ENCODE results near the gene TAAR6.
"Not testable (repeated sequence)": the region's sequence is repeated elsewhere in the genome, so short reads cannot be mapped to it uniquely, and the experiment has no call there.

The TAAR6 gene, protein sequence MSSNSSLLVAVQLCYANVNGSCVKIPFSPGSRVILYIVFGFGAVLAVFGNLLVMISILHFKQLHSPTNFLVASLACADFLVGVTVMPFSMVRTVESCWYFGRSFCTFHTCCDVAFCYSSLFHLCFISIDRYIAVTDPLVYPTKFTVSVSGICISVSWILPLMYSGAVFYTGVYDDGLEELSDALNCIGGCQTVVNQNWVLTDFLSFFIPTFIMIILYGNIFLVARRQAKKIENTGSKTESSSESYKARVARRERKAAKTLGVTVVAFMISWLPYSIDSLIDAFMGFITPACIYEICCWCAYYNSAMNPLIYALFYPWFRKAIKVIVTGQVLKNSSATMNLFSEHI

DNA sequence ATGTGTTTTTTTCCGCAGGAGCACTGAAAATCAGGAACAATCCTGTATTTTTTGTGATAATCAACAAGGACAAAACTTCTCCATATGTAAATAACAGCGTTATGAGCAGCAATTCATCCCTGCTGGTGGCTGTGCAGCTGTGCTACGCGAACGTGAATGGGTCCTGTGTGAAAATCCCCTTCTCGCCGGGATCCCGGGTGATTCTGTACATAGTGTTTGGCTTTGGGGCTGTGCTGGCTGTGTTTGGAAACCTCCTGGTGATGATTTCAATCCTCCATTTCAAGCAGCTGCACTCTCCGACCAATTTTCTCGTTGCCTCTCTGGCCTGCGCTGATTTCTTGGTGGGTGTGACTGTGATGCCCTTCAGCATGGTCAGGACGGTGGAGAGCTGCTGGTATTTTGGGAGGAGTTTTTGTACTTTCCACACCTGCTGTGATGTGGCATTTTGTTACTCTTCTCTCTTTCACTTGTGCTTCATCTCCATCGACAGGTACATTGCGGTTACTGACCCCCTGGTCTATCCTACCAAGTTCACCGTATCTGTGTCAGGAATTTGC, at the start of gene TAAR6:
Gene TAAR6 (plus strand): TSS at position 102 of the 557 bp plus-strand sequence. CDS start 0 bp downstream, at position 102.
- no peak for DNase-seq

DNA sequence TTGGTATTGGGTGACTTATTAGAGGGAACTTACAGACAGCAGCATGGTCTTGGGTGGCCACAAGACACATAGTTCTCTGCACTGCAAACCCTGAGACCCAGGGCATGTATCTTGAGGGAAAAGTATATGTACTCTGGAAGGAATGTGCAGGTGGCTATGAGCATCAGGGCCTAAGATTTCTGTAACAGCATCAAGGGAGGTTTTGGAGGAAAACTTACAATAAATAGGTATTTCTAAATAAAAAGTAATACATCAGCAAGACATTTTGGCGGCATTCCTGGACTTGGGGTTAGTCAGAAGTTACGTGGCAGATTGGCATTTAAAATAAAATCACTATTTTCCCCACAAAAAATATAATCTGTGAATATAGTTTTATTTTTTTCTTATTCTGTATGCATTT, 49.2 kb upstream of the TAAR6 start:
- DNase-seq = no peak

DNA sequence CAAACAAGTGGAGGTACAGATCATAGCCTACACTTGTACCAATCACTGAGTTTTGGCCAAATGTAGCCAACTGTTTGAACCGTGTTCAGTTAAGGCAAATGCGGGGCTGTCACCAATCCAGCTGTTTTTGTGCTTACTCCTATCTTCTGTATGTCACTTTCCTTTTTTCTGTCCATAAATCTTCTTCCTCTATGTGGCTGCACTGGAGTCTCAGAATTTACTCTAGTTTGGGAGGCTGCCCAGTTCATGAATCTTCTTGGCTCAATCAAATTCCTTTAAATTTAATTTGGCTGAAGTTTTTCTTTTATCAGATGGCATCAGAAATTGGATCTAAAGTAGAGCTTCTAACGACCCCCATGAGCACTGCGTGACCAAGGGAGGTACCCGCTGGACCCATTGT, 45.5 kb upstream of the TAAR6 start:
- no peak for DNase-seq

DNA sequence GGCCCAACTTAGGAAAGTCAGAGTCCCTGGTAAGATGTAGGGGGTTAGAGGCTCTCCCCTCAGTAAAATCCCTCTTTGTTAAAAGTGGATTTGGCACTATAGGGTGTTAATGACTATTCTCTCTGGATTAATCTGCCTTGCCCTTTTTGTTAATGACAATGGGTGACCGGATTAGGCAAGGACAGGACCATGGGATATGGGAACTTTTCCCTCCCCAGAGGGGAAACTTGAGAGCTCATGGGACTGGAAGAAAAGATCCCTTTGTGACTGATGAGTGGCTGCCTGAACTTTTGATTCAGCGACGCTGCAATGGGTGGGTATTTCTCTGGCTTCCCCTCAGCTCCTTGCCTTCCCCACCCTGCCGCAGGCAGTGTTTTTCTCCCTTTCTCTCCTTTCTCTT, 44.3 kb upstream of the TAAR6 start:
- DNase-seq = no peak

DNA sequence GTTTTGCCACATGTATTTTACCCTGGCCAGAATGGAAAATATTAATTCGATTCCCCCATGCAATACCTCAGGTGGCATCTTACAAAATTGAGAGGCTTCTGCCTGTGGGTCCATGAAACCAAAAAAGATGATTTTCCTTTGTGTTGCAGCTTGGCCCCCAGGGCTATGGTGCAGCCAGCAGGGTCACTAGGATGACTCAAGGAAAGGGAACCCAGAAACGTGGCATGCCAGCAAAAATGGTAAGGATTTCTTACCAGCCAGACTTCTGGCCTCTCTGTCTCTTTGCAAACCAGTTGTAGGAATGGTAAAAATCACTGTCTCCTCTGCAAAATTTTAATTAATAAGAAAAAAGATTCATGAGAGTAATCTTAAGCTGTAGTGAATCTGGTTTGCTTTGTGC, 43.7 kb upstream of the TAAR6 start:
- DNase-seq = no peak

DNA sequence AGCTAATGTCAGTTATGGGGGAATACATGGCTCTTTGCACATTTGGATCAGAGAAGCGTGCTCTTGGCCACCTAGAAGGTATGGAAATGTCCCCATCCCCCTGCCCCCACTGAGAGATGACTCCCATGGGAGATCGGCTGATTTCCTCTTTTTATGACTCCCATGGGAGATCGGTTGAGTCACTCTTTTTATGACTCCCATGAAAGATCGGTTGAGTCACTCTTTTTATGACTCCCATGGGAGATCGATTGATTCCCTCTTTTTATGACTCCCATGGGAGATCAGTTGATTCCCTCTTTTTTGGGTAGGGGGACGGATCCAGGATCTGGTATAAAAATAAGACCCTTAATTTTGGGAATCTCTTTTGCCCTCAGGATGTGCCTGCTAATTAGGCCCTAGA, 42.3 kb upstream of the TAAR6 start:
- DNase-seq = no peak

DNA sequence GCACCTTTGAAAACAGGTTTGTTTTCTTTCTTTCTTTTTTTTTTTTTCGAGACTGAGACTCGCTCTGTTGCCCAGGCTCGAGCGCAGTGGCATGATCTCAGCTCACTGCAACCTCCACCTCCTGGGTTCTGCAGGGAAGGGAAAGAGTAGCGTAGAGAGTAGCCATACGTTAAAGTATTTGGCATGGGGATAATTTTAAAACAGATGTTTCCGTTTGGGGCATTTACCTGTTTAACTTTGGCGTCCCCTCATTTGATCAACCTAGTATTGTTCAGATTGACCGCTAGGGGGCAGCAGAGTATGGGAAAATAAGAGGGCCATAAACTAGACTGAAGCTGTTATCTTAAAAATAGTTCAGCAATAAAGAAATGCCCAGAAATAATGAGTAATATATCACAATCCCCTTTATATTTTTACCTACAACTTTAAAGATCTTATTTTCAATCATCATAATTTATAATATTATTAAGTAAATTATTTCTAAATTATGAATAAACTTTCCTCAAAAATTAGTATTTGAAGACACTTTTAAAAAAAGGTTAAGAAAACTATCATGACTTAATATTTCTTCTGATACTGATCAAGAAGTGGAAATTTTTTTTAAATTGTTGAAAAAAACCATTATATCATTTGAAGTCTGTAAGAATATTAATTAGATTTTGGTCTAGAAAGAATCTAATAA, 39.7 kb upstream of the TAAR6 start:
- DNase-seq = no peak

DNA sequence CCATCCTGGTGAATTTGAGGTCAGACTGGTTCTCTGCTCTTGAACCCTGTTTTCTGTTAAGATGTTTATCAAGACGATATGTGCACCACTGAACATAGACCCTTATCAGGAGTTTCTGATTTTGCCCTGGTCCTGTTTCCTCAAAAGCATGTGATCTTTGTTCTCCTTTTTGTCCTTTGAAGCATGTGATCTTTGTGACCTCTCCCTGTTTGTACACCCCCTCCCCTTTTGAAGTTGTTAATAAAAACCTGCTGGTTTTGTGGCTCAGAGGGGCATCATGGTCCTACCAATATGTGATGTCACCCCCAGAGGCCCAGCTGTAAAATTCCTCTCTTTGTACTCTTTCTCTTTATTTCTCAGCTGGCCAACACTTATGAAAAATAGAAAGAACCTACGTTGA, 35.6 kb upstream of the TAAR6 start:
- not testable (repeated sequence) for DNase-seq

DNA sequence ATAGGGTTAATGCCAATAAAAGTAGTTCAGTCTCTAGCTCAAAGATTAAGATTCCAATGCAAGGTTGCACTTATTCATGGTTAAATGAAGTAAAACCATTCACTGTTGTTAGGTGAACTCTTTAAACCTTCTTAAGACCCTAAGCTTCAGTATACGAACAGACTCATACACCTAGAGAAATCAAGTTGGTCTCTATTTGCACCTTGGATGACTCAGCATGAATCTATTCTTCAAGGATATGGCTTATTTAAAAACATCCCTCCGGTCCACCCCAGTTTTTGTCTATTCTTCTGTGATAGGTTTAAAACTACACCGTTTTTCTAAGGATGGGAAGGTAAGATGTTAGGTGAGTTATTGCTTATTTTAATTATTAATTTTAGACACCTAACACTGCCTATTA, 33.0 kb upstream of the TAAR6 start:
- no peak for DNase-seq

DNA sequence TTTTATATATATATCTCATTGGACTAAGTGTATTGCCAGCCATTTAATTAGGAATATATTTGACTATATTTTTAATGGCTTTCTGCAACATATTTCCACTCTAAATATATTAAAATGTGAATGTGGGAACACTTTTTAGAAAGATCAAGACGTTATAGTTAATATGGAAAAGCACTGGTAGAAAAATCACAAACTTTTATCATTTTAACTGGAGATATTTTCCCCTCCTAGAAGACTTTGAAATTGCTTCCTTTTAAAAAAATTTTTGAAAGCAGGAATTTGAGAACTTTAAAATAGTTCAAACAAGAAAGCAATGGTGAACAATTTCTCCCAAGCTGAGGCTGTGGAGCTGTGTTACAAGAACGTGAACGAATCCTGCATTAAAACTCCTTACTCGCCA, 32.1 kb upstream of the TAAR6 start, which contains the start of gene TAAR9:
Gene TAAR9 (plus strand): TSS at position 301 of the 400 bp plus-strand sequence. CDS start 13 bp downstream, at position 314.
- no peak for DNase-seq

DNA sequence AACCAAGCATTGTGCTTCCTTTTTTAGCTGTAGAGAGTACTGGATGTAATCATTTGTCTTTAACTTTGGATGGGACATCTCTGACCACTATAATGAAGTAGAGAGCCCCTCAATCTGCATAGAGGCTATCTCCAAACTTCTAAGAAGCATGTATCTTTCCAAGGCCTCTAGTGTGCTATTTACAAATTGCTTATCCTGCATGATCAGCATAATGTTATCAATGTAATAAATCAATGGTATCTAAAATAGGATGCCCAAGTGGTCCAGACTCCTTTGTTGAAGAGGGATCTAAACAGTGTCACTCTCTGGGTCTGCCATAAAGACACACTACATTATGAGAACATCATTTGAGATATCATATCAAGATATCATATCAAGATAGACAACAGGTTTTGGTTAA, 25.3 kb upstream of the TAAR6 start:
- DNase-seq = no peak

DNA sequence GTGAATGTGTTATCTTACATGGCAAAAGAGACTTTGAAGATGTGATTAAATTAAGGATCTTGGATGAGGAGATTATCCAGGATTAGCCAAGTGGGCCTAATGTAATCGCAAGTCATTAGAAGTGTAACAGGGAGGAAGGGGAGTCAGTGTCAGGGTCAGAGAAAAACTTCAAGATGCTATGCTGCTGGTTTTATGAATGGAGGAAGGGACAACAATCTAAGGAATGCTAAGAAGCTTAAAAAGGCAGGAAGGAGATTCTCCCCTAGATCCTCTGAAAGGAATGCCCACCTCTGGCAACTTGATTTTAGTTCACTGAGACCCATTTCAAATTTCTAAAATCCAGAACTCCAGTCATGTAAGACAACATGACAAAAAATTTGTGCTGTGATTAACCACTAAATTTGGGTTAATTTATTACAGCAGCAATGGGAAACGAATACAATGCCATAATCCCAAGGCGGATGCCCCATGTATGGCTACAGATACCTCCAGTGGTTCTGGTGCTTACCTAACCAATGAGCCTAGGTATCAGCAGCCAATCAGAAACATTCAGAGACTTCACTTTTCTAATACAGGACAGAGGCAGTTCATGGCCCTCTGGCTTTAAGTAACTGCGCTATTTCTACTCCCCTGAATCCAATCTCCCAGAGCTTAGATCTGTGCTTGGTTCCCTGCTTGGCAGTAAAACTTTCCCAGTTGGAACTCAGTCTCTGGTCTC, 21.2 kb upstream of the TAAR6 start:
- DNase-seq = no peak

DNA sequence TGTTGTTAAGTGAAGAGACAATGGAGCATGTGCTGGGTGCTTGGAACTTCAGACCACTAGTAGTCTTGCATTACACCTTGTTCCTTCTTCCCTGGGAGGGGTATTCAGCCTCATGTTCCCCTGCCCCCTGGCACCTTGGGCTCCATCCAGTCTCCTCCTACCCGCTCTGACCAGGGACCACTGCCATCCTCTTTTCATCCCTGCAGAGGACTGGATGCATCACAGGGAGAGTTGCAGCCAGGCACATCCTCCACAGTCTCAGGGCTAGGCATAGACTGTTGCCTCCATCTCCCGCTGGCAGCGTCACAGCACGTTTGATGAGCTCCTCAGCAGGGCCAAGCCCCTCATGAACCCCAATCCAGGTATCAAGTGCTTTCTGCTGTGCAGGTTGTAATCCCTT, 18.9 kb upstream of the TAAR6 start:
- DNase-seq = no peak

DNA sequence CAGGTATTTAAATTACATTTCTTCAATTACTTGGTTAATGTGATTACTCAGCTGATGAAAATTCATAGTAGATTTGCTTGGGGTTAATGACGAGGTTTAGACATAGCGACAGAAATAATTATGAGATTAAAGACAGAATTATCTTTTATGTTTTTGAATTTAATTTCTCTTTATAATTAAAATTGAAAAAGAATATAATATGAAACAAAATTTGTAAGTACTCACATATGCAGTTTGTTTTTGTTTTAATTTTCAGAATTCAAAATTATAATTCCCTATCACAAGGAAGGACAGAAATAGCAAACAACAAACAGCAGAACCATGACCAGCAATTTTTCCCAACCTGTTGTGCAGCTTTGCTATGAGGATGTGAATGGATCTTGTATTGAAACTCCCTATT, 17.8 kb upstream of the TAAR6 start, which contains the start of gene TAAR8:
Gene TAAR8 (plus strand): TSS at position 301 of the 400 bp plus-strand sequence. CDS start 21 bp downstream, at position 322.
- no peak for DNase-seq

DNA sequence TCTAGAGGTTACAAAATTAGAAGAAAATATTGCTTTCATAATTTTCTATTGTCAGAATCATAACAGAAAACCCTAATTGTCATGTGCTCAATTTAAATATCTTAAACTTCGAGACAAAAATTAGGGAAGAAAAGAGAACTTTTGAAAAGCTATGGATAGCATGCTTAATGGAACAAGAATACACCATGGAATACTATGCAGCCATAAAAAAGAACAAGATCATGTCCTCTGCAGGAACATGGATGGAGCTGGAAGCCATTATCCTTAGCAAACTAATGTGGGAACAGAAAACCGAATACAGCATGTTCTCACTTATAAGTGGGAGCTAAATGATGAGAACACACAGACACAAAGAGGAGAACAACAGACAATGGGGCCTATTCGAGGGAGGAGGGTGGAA, 10.0 kb upstream of the TAAR6 start:
- not testable (repeated sequence) for DNase-seq

DNA sequence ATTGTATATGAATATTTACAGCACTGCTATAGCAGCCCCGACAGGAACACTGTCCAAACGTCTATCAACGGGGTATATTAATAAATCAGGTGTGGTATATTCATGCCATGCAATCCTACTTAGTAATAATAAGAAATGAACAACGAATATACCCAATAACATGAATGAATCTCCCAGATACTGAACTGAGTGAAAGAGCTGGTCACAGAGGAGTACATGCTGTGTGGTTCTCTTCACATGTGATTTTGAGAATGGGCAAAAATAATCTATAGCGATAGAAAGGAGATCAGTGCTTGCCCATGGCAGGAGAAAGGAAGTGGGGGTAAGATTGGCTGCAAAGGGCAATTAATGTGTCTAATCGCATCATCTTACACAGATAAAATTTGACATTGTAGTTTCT, 3.7 kb upstream of the TAAR6 start:
- no peak for DNase-seq

DNA sequence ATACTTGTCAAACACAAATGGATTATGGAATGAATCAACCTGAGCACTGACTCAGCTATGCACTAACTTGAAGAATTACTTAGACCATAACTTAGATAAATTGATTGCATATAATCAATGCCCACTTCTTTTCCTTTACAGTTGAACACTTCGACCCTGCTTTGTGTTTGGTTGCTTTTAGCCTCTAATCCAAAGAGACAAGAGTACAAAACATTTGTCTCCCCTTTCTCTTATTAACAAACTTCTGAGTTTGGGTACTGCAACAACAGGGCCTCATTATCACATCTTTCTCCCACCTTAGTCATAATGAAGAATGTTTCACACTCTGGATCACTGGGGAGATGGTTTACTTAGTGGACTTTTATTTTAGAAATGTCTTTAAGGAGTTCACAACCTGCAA, 2.6 kb upstream of the TAAR6 start:
- no peak for DNase-seq

DNA sequence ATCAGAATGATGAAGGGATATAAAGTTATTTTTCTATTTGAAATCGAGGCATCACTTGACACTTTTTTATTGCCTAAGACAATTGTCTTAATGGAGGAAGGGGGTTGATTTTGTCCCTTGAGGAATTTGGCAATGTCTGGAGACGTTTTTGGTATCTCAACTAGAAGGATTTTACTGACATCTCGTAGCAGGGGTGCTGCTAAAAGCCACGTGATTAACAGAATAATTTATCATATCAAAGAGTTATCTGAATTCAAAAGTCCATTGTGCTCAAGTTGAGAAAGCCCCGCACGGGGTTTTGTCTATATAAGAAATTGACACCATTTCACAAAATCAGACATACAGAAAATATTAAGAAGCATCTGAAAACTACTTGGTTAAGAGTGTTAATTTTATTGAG, 1.5 kb upstream of the TAAR6 start:
- DNase-seq = no peak

DNA sequence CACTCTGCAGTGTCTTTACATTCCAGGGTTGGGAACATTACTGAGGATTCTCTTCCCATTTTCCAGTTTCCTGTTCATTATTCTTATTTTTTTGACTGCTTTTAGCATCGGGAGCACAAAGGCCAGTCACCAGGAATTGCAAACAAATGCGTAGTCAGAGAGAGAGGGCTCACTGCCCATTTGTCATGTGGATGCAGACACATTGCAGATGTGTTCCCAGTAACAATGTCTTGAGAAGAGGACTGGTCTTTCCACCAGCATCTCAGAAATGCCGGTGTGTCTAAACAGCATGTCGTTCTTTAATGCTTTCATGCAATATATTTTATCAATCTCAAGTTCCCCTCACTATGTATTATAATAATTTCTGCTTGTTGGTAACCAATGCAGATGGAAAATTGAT, 952 bp upstream of the TAAR6 start:
- no peak for DNase-seq

DNA sequence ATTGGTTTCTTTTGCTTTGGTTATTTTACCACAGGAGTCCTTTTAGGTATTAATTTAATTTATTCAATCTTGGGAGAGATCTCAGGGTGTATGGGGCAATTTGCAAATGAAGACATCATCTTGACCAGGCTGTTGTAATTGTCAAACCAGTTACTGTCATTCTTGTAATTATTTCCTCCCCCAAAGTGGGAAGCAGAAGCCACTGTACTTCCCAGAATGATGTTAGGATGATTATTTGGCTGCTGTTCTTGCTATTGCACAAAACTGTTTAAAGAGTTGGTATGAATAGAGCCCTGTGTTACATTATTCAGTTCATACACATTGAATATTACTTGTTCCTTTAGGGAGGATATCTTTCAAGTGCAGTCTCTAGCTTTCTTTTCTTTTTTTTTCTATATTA, 1.7 kb downstream of the TAAR6 start:
- DNase-seq = no peak

DNA sequence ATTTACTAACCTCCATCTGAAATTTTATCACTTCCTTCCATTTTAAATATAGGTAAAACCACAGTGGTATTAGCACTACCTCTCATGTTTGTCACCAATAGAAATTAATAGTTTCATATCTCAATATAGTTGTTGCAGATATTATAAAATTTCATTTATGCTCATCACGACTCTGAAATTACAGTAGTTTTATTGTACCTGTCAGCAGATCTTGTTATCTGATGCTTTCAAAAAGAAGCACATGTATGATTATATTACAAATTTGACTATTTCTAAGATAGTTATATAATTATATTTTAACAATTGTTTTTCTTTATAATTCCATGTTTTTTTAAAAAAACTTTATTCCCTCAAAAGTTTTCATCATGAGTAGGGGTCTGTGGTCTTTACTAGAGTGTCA, 14.6 kb downstream of the TAAR6 start:
- no peak for DNase-seq

DNA sequence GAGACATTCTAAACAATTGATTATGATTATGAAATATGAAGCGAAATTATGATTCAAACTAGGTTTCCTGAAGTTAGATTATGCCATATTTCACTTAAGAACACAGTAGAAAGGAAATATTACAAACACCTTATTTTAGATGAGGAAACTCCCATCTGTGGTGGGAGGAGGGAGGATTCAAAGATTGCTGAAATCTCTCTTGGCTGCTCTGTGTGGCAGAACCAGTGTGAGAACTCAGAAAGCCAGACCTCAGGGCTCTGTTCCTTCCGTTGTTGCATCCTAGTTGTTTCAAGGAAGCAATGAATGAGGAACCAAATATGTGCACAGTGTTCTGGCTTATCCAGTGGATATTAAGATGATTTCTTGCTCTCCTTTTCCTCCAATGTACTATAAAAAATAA, 17.3 kb downstream of the TAAR6 start:
- no peak for DNase-seq

DNA sequence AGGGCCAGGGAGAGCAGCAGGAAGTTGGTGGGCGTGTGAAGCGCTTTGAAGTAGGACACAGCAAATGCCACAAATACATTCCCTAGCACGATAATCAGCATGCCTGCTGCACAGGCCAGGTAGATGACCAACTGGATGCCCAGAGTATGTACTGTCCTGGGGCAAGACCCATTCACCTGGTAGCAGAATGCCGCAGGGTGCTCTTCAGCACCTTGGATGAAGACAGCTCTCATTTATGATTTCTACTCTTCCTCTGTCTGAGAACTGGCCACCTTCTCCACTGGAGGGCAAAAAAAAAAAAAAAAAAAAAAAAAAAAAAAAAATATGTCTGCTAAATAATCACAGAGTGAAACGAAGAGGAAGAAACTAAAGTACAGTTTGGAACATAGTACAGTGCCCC, 19.3 kb downstream of the TAAR6 start, which contains the start of gene TAAR5:
Gene TAAR5 (minus strand): TSS at position 288 of the 400 bp plus-strand sequence. CDS start 55 bp downstream, at position 233.
- DNase-seq = no peak

Data from NCI-H2081 treated with DMSO at 0.1 percent for 48 hours (cell line).